MM.1S (cell line): ENCODE data around the gene TM9SF4.
A peak's percentile ranks its signal among the peaks of the same experiment; 100 is the strongest.

Experiments used
- DNase-seq: peaks from one replicate; pipeline ENCODE4 v3.0.0-alpha.2; 2015
- H2AFZ ChIP-seq: fragments of 300-600 bp; sonication (generic); 2 replicates; pipeline ENCODE4 v1.6.0; 2016; ENCODE audit warnings: antibody characterized with exemption, low read length
- H3F3A ChIP-seq: fragments of 300-600 bp; sonication (generic); 2 replicates; pipeline ENCODE4 v1.6.1; 2016; ENCODE audit warnings: mild to moderate bottlenecking, antibody characterized with exemption, low read length, moderate library complexity, mixed read lengths; ENCODE audit not compliant: insufficient read depth
- H3K27ac ChIP-seq: fragments of 300-600 bp; sonication (generic); 2 replicates; pipeline ENCODE4 v1.5.1; 2016; ENCODE audit warnings: mild to moderate bottlenecking, low read length
- H3K27me3 ChIP-seq: fragments of 300-600 bp; sonication (generic); replicated peaks from 2 replicates; pipeline ENCODE4 v1.6.0; 2016; ENCODE audit warnings: low read length; ENCODE audit not compliant: insufficient read depth
- H3K36me3 ChIP-seq: fragments of 300-600 bp; sonication (generic); replicated peaks from 2 replicates; pipeline ENCODE4 v1.6.1; 2016; ENCODE audit warnings: mild to moderate bottlenecking, low read length, mixed read lengths; ENCODE audit not compliant: insufficient read depth
- H3K4me1 ChIP-seq: fragments of 300-600 bp; sonication (generic); 2 replicates; pipeline ENCODE4 v1.6.1; 2016; ENCODE audit warnings: low read length, mixed read lengths
- H3K4me2 ChIP-seq: fragments of 300-600 bp; sonication (generic); 2 replicates; pipeline ENCODE4 v1.6.0; 2016; ENCODE audit warnings: low read depth, low read length
- H3K4me3 ChIP-seq: fragments of 300-600 bp; sonication (generic); 2 replicates; pipeline ENCODE4 v1.5.1; 2016; ENCODE audit warnings: low read length, mixed read lengths
- H3K79me2 ChIP-seq: fragments of 300-600 bp; sonication (generic); 2 replicates; pipeline ENCODE4 v1.6.1; 2016; ENCODE audit warnings: mixed run types, low read length, mixed read lengths
- H3K9ac ChIP-seq: fragments of 300-600 bp; sonication (generic); 2 replicates; pipeline ENCODE4 v1.6.1; 2016; ENCODE audit warnings: low read length, mixed read lengths
- H3K9me2 ChIP-seq: fragments of 300-600 bp; sonication (generic); replicated peaks from 2 replicates; pipeline ENCODE4 v1.6.1; 2016; ENCODE audit warnings: mild to moderate bottlenecking, low read length, mixed read lengths; ENCODE audit not compliant: insufficient read depth
- H3K9me3 ChIP-seq: fragments of 300-600 bp; sonication (generic); replicated peaks from 2 replicates; pipeline ENCODE4 v1.6.1; 2016; ENCODE audit warnings: mild to moderate bottlenecking, low read length, mixed read lengths; ENCODE audit not compliant: insufficient read depth
- H4K20me1 ChIP-seq: fragments of 300-600 bp; sonication (generic); 2 replicates; pipeline ENCODE4 v1.6.1; 2016; ENCODE audit warnings: mild to moderate bottlenecking, low read length, moderate library complexity, mixed read lengths; ENCODE audit not compliant: insufficient read depth
- CTCF ChIP-seq: fragments of 300-600 bp; sonication (generic); IDR thresholded peaks from 2 replicates; pipeline ENCODE4 v1.5.1; 2016; ENCODE audit warnings: antibody characterized with exemption, low read length, mixed read lengths
- EZH2 ChIP-seq: fragments of 300-600 bp; sonication (generic); optimal IDR thresholded peaks from 2 replicates; pipeline ENCODE3; 2017; ENCODE audit warnings: low read depth, mild to moderate bottlenecking, antibody characterized with exemption, low read length, mixed read lengths
- EZH2phosphoT487 ChIP-seq: fragments of 300-600 bp; sonication (generic); IDR thresholded peaks from 2 replicates; pipeline ENCODE4 v1.6.1; 2018; ENCODE audit warnings: antibody characterized with exemption, low read length

TM9SF4 gene

GRCh38 chr20:32130965-32131364 lies 21.5 kb downstream of the TM9SF4 start:
- Histone ChIP-seq H3K9me2 (no peaks in the 10 kb centered on the region), H3K4me2 (no peak overlapping the region), H3K36me3 (no peaks in the 10 kb centered on the region), H3F3A (peaks cover 12% of the 10 kb centered on the region; the same call in 1 of the 2 replicates), H3K27ac (no peak overlapping the region), H3K4me3 (no peak overlapping the region), H3K9ac (no peak overlapping the region), H3K4me1 (peaks cover 24% of the 10 kb centered on the region), H3K79me2 (peaks cover 75% of the 10 kb centered on the region), H2AFZ (no peak overlapping the region), H4K20me1 (0 out of 2 replicates have a peak, but pooled peaks cover 4% of the 10 kb centered on the region), H3K9me3 (no peaks in the 10 kb centered on the region), H3K27me3 (no peaks in the 10 kb centered on the region)
- no peak for TF ChIP-seq EZH2phosphoT487
- TF ChIP-seq CTCF: no peak
- TF ChIP-seq EZH2: no peak
- DNase-seq: no peak

GRCh38 chr20:32132911-32133549 lies 23.5 kb downstream of the TM9SF4 start:
- no peak overlapping the region for H2AFZ ChIP-seq
- H3K9me3 ChIP-seq: no peaks in the 10 kb centered on the region
- H4K20me1 ChIP-seq: 0 out of 2 replicates have a peak, but pooled peaks cover 4% of the 10 kb centered on the region
- no peaks in the 10 kb centered on the region for H3K27me3 ChIP-seq
- H3K4me1 ChIP-seq: peaks cover 24% of the 10 kb centered on the region
- peak; percentile 57 for DNase-seq
- peaks cover 12% of the 10 kb centered on the region; the same call in 1 of the 2 replicates for H3F3A ChIP-seq
- no peak overlapping the region for H3K9ac ChIP-seq
- peaks cover 58% of the 10 kb centered on the region for H3K79me2 ChIP-seq
- H3K9me2 ChIP-seq: no peaks in the 10 kb centered on the region
- 0 out of 2 replicates have a peak, but pooled peaks cover 4% of the 10 kb centered on the region for H3K36me3 ChIP-seq
- peak overlapping the region; percentile 6; the same call in 1 of the 2 replicates for H3K27ac ChIP-seq
- peak overlapping the region; percentile 26; the same call in 1 of the 2 replicates for H3K4me3 ChIP-seq
- TF ChIP-seq EZH2phosphoT487 (no peak), CTCF (no peak), EZH2 (no peak)
- peak overlapping the region; percentile 63 for H3K4me2 ChIP-seq

GRCh38 chr20:32134026-32134425 lies 24.5 kb downstream of the TM9SF4 start:
- H3K9me3 ChIP-seq: no peaks in the 10 kb centered on the region
- no peaks in the 10 kb centered on the region for H3K9me2 ChIP-seq
- no peaks in the 10 kb centered on the region for H3K27me3 ChIP-seq
- H3F3A ChIP-seq: peaks cover 12% of the 10 kb centered on the region; the same call in 1 of the 2 replicates
- no peak for DNase-seq
- H3K27ac ChIP-seq: no peak overlapping the region
- TF ChIP-seq EZH2phosphoT487: no peak
- TF ChIP-seq EZH2: no peak
- TF ChIP-seq CTCF: no peak
- H3K4me1 ChIP-seq: peaks cover 24% of the 10 kb centered on the region
- H3K4me2 ChIP-seq: no peak overlapping the region
- H3K4me3 ChIP-seq: no peak overlapping the region
- H3K36me3 ChIP-seq: peaks cover 4% of the 10 kb centered on the region; the same call in 1 of the 2 replicates
- H3K9ac ChIP-seq: no peak overlapping the region
- 0 out of 2 replicates have a peak, but pooled peaks cover 4% of the 10 kb centered on the region for H4K20me1 ChIP-seq
- peaks cover 51% of the 10 kb centered on the region for H3K79me2 ChIP-seq
- no peak overlapping the region for H2AFZ ChIP-seq
